Muscle layer of duodenum (tissue), 2 donors: Measurements from ENCODE around the gene CYTH3.

Source experiments
- H3K27ac ChIP-seq: one replicate; pipeline ENCODE4 v1.7.0; 2013; ENCODE audit warnings: mild to moderate bottlenecking, low read length
- H3K27me3 ChIP-seq: one replicate; pipeline ENCODE4 v1.7.0; 2013; ENCODE audit warnings: low read depth, mild to moderate bottlenecking, control low read depth, low read length
- H3K36me3 ChIP-seq, 2 donors: one replicate each; pipeline ENCODE4 v1.7.0; 2013; ENCODE audit warnings: low read length in 2 of 2, control low read depth in 1 of 2, mild to moderate bottlenecking in 1 of 2; ENCODE audit not compliant: insufficient read depth in 2 of 2, control insufficient read depth in 1 of 2
- H3K4me1 ChIP-seq, 2 donors: one replicate each; pipeline ENCODE4 v1.7.0; 2013; ENCODE audit warnings: low read length in 2 of 2, mild to moderate bottlenecking in 2 of 2, control low read depth in 1 of 2, moderate library complexity in 1 of 2; ENCODE audit not compliant: insufficient read depth in 2 of 2, control insufficient read depth in 1 of 2
- H3K4me3 ChIP-seq, 2 donors: one replicate each; pipeline ENCODE4 v1.7.0; 2013; ENCODE audit warnings: low read length in 2 of 2, low read depth in 1 of 2, mild to moderate bottlenecking in 1 of 2
- H3K9me3 ChIP-seq, 2 donors: one replicate each; pipeline ENCODE4 v1.7.0; 2013; ENCODE audit warnings: low read length in 2 of 2, control low read depth in 1 of 2, mild to moderate bottlenecking in 1 of 2; ENCODE audit not compliant: control insufficient read depth in 1 of 2
- donor health status: healthy.

Gene CYTH3

DNA sequence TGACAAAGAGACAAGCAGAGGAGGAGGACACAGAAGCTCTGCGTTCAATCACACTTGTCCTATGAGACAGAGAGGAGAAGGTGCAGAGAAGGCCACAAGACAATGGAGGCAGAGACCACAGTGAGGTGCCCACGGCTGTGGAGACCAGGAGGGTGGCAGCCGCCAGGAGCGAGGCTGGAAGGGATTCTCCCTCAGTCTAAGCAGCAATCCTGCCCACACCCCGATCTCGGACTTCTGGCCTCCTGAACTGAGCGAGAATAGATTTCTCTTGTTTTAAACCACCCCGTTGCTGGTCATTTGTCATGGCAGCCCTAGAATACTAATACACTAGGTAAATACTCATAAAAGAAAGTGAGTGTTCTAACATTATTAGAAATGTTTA is 92.1 kb downstream of the CYTH3 start:
- Histone ChIP-seq H3K36me3 (peaks cover 4 to 13% of the 10 kb centered on the region in 2 donors), H3K4me1 (peaks cover 0 to 25% of the 10 kb centered on the region in 2 donors), H3K4me3 (no peak overlapping the region), H3K27me3 (no peaks in the 10 kb centered on the region), H3K27ac (no peak overlapping the region), H3K9me3 (no peaks in the 10 kb centered on the region)

DNA sequence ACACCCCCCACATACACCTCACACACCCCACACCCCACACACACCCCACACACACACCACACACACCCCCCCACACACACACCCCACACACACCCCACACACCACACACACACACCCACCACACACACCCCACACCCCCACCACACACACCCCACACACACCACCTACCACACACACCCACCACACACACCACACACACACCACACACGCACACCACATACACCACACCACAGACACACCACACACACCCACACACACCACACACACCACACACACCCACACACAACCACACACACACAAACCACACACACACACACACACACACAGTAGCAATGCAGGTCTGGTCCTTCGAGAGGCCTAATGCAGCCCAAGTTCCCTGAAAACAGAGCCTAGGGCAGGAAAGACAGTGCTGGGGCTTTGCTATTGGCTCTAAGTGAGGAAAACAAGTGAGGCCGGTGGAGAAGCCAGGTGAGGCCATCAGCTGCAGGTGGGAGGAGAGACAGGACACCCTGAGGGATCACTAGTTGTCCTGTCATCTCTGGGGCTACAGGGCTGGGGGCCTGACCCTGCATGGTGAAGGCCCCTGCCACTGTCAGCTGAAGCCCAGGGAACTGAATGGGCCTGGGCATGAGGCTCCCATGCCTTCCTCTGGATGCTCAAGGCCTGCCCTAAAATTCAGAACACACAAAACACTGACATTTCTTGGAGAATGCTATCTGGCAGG is 92.6 kb downstream of the CYTH3 start:
- no peak overlapping the region for H3K27ac ChIP-seq
- H3K9me3 ChIP-seq: no peaks in the 10 kb centered on the region
- peaks cover 0 to 26% of the 10 kb centered on the region in 2 donors for H3K4me1 ChIP-seq
- H3K27me3 ChIP-seq: no peaks in the 10 kb centered on the region
- peaks cover 4 to 13% of the 10 kb centered on the region in 2 donors for H3K36me3 ChIP-seq
- no peak overlapping the region for H3K4me3 ChIP-seq

DNA sequence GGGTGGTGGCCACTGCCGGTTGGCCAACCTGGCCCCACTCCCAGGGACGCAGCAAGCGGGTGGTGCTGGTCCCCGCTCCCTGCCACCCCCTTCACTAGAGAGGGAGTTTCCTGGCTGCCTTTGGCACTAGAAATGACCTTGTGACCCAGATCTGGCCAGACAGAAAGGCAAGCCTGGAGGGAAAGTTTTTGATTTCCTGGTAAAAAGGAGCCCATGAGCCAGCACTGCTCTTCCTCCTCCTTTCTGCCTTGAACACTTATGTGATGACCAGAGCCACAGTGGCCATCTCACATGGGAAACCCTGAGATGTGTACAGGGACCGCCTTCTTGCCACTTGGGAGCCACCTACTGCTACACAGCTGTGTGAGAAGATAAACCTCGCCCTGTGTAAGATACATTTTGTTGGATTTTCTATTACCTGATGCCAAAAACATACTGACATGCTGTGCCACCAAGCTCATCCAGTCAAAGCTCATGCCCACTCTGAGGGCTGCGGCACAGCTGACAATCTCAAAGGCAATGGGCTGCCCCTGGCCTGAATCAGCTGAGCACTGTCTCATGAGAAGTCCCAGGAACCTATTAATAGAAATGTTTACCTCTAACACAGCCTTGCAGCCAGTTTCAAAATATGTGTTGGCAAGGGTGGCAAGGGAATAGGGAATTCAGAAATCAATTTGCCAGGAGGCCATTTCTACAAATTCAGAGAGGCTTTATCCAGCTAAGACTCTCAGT is 94.0 kb downstream of the CYTH3 start:
- Histone ChIP-seq H3K27me3 (no peaks in the 10 kb centered on the region), H3K36me3 (peaks cover 4 to 14% of the 10 kb centered on the region in 2 donors), H3K27ac (no peak overlapping the region), H3K4me3 (no peak overlapping the region), H3K4me1 (peaks cover 0 to 26% of the 10 kb centered on the region in 2 donors), H3K9me3 (no peaks in the 10 kb centered on the region)

DNA sequence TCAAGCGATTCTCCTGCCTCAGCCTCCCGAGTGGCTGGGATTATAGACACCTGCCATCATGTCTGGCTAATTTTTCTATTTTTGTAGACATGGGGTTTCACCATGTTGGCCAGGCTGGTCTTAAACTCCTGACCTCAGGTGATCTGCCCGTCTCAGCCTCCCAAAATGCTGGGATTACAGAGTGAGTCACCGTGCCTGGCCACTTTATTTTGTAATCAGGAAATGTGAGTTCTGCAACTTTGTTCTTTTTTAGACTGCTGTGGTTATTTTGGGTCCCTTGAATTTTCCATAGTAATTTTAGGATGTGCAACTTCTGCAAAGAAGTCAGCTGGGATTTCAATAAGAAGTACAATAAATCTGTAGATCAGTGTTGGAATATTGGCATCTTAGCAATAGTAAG is 96.8 kb downstream of the CYTH3 start:
- H3K4me1 ChIP-seq: peaks cover 0 to 32% of the 10 kb centered on the region in 2 donors
- no peaks in the 10 kb centered on the region for H3K27me3 ChIP-seq
- H3K9me3 ChIP-seq: no peaks in the 10 kb centered on the region
- H3K36me3 ChIP-seq: peaks cover 4 to 22% of the 10 kb centered on the region in 2 donors
- H3K4me3 ChIP-seq: no peak overlapping the region
- no peak overlapping the region for H3K27ac ChIP-seq

DNA sequence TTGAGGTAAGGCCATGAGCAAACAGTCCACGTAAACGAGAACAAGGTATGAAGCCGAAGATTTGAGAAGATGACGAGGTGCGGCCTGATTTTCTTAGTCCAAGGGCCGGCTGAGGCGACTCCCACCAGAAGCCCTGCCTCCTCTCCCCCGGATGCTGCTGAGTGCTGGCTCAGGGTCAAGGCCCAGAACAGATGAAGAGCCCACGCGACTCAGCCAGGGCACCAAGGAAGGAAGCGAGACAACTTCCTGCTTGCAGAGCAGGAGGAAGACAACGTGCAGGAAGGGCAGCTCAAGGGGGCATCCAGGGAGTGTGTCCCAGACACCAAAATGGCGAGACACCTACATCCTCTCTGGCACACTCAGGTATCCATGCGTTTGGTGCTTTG is 99.5 kb downstream of the CYTH3 start:
- Histone ChIP-seq H3K4me1 (peaks cover 0 to 18% of the 10 kb centered on the region in 2 donors), H3K27ac (no peak overlapping the region), H3K36me3 (peaks cover 4 to 33% of the 10 kb centered on the region in 2 donors), H3K27me3 (no peaks in the 10 kb centered on the region), H3K4me3 (no peak overlapping the region), H3K9me3 (no peaks in the 10 kb centered on the region)

DNA sequence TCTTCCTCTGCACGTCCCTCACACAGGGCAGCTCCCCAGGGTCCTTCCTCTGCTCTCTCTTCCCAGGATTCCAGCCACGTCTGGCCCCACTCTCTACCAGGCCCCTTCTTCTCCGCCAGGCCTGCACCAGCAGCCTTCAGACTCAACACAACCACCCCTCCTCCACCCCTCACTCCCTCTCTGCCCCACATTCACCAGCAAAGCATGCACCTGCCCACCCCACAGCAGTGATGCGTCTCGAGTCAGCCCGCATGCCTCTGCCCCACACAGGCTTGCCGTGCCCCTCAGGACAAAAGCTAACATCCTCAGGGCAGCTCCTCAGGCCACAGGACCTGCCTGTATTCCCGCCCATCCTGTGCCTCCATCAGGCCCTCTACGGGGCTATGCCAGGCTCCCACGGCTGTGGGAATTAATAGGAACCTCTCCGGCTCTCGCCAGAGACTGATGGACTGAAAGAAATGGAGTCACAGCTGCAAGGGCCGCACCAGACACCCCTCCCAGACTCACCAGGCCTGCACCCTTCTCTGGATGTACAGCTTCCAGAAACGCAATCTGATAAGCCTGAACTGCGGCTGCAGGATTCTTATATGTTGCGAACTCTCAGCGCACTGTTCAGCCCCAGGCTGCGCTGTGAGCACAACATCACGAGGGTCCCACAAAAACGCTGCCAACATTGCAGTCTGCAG is 100.1 kb downstream of the CYTH3 start:
- Histone ChIP-seq H3K9me3 (no peaks in the 10 kb centered on the region), H3K4me3 (no peak overlapping the region), H3K27ac (no peak overlapping the region), H3K27me3 (no peaks in the 10 kb centered on the region), H3K4me1 (peaks cover 0 to 19% of the 10 kb centered on the region in 2 donors), H3K36me3 (peaks cover 4 to 30% of the 10 kb centered on the region in 2 donors)

DNA sequence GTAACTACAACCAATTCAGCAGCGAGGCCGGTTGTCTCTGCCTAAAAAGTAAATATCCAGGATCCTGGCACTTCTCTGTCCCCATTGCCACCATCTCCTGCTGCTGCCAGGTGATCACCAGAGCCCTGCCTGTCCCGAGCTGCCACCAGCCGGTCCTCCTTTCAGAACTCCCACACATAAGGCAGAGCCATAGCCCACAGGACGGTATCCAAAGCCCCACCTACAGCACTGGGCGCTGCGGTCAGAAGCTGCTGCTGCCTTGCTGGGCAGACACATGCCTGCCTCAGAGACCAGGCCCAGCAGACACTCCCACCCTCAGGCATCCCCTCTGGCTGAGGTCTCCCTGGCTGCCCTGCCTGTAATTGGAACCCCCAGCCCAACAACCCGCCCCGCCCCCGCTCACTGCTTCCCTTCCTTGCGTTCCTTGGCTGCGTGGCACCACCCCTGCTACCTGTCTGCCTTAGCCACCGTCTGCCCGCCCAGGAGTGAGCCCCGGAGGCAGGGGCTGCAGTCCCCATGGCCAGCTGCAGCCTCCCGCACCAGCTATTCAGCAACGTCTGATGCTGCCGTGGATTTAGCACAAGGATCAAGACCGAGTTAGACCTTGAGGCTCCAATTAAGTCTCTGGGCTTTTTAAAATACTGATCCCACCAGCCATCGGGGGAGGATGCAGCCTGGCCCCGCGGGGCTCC is 100.7 kb downstream of the CYTH3 start:
- Histone ChIP-seq H3K27ac (no peak overlapping the region), H3K4me1 (peaks cover 0 to 26% of the 10 kb centered on the region in 2 donors), H3K36me3 (peaks cover under 1 to 26% of the 10 kb centered on the region in 2 donors), H3K9me3 (no peaks in the 10 kb centered on the region), H3K27me3 (no peaks in the 10 kb centered on the region), H3K4me3 (no peak overlapping the region)

DNA sequence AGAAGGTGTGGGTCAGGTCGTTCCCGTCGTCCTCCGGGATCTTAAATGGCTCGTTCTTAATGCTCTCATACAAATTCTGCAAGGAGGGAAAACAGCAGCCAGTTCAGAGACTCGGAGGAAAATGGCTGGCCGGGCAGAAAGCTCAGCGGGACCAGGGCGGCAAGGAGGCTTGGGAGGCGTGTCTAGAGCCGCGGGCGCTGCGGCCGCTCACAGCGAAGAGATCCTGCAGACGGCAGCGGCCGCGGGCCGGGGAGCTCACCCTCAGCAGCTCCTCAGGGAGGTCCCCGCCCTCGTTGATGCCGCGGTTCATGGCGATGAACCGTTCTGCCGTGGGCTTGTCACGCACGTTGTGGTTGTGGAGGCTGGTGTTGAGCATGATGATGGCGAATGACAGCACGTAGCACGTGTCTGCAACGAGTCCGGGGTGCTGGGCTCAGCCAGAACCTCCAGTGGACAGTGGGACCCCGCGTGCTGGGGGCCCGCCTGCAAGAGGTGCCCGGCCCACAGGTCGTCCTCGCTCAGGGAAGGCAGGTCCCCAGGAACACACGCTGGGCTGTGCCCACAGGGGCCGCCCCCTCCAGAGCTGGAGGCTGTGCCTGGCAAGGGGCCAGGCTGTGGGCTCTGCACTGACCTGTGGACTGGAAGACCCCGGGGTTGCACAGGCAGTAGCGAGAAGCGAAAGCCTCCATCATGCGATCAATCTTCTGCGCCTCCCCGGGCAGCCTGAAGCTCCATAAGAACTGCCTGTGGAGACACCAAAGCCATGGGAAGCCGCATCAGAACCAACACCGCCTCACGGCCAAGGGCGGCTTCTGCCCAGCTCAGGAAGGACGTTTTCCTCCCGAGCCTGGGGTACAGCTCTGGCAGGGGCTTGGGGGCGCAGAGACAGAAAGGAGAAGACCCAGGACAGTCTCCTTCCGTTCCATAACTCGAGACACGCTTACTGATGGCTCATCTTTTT is 101.6 kb downstream of the CYTH3 start:
- Histone ChIP-seq H3K4me1 (peaks cover 0 to 24% of the 10 kb centered on the region in 2 donors), H3K27me3 (no peaks in the 10 kb centered on the region), H3K36me3 (peaks cover 0 to 24% of the 10 kb centered on the region in 2 donors), H3K4me3 (peak overlapping the region in 1 of 2 donors; percentile 34), H3K27ac (no peak overlapping the region), H3K9me3 (no peaks in the 10 kb centered on the region)

DNA sequence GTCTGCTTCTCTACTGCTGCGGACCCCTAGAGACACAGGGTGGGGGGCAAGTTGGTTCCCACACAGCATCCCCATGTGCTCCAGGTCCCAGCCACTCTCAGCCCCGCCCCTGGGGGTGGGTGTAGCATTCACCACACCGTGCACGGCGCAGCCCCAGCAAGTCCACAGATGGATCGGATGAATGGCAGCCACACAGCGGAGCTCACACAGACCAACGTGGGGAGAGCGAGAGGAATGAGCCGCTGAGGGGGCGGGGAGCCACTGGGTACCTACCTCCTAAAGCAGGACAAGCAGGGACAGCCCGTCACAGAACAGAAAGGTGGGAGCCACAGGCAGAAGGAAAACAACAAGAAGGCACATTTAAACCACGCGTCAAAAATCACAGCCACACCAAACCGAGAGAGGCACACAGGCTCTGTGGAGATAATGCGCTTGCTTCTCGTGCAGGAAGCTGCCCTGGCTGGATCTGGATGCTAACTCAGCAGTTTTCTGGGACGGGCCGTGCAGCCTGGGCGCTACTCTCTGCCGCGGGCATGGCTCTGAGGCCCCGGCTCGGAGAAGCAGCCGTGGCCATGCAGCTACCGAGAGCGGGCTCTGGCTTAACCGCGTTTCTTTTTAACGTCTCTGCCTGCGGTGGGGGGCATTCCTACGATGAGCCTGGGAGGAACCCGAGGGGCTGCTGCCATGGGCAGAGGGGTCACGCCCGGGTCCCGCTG is 102.5 kb downstream of the CYTH3 start:
- peaks cover 0 to 19% of the 10 kb centered on the region in 2 donors for H3K4me1 ChIP-seq
- H3K36me3 ChIP-seq: peaks cover 0 to 25% of the 10 kb centered on the region in 2 donors
- H3K27ac ChIP-seq: no peak overlapping the region
- H3K27me3 ChIP-seq: no peaks in the 10 kb centered on the region
- H3K4me3 ChIP-seq: peak overlapping the region in 1 of 2 donors; percentile 34
- H3K9me3 ChIP-seq: no peaks in the 10 kb centered on the region

DNA sequence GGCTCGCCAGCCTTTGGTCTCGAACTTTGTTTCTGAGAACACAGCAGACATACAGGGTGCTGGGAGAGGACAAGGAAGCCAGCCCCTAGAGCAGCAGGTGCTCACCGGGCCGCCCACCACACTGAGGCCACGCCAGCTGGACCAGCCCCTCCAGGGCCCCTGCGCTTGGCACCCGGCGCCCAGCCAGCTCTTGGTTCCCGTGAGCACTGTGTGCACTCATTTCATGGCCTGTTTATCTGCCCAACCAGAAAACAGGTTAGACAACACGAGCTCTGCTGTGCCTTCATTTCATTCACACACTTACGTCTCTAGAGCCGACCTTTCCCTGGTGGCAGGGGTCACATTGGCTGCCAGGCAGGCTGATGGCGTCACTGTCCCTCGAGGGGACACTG is 104.0 kb downstream of the CYTH3 start:
- Histone ChIP-seq H3K4me1 (peaks cover 0 to 19% of the 10 kb centered on the region in 2 donors), H3K9me3 (no peaks in the 10 kb centered on the region), H3K4me3 (no peak overlapping the region), H3K27ac (no peak overlapping the region), H3K27me3 (no peaks in the 10 kb centered on the region), H3K36me3 (peaks cover 0 to 32% of the 10 kb centered on the region in 2 donors)
